H1 (cell line): Measurements from ENCODE around the gene OBI1. TPM values are rescaled to one million over a fixed set of nuclear protein-coding genes. Genes with fewer than 3 reads are reported as not detected.
A peak's percentile ranks its signal among the peaks of the same experiment; 100 is the strongest.

Experiments used
- ATF2 ChIP-seq: IDR thresholded peaks from 2 replicates; pipeline ENCODE4 v1.6.1; 2012; ENCODE audit warnings: low read length, inconsistent platforms
- CHD2 ChIP-seq: IDR thresholded peaks from 2 replicates; pipeline ENCODE4 v1.6.1; 2012; ENCODE audit warnings: low read length, improper control_type of control experiment
- EGR1 ChIP-seq: IDR thresholded peaks from 2 replicates; pipeline ENCODE4 v1.6.1; 2011; ENCODE audit warnings: low read depth, low read length, borderline replicate concordance
- GTF2F1 ChIP-seq: IDR thresholded peaks from 2 replicates; pipeline ENCODE4 v1.6.1; 2012; ENCODE audit warnings: low read depth, low read length, improper control_type of control experiment, borderline replicate concordance
- MAX ChIP-seq: IDR thresholded peaks from 2 replicates; pipeline ENCODE4 v1.6.1; 2012; ENCODE audit warnings: inconsistent platforms
- PHF8 ChIP-seq: fragments of 200-600 bp; sonication (generic); conservative IDR thresholded peaks from 2 replicates; pipeline ENCODE4 v1.7.1; 2012; ENCODE audit warnings: low read depth, mild to moderate bottlenecking, inconsistent platforms, low read length, moderate library complexity
- POLR2A ChIP-seq, 2 experiments: IDR thresholded peaks; 1 replicate in 1 of 2; 2 replicates in 1 of 2; pipeline ENCODE4 v1.6.1; 2011; ENCODE audit warnings: low read depth in 2 of 2, low read length in 2 of 2, mild to moderate bottlenecking in 2 of 2; ENCODE audit errors: control extremely low read depth in 1 of 2
- POU5F1 ChIP-seq: IDR thresholded peaks from 2 replicates; pipeline ENCODE4 v1.6.1; 2011; ENCODE audit warnings: low read depth, mild to moderate bottlenecking, low read length, moderate library complexity
- RAD21 ChIP-seq, 2 experiments: IDR thresholded peaks in 1 of 2; conservative IDR thresholded peaks in 1 of 2; 2 replicates each; pipeline ENCODE4 v1.6.1; 2011; ENCODE audit warnings: low read depth in 2 of 2, low read length in 2 of 2, improper control_type of control experiment in 1 of 2, inconsistent platforms in 1 of 2, mild to moderate bottlenecking in 1 of 2, moderate library complexity in 1 of 2
- YY1 ChIP-seq: IDR thresholded peaks from 2 replicates; pipeline ENCODE4 v1.6.1; 2011; ENCODE audit warnings: low read depth, mild to moderate bottlenecking, low read length
- polyA plus RNA-seq, 7 experiments: library from polyadenylated mRNA; depleted of rRNA in 3 of 7; stranded (reverse) in 5 of 7; unstranded in 2 of 7; fragments of >200 nt in 5 of 7; fragments of 200-250 nt in 2 of 7; gene quantifications; 1 replicate in 5 of 7; 2 replicates in 1 of 7; 4 replicates in 1 of 7; pipeline versions ENCODE4 v1.2.1 to v1.2.3, GENCODE V29; 2011 to 2013; ENCODE audit warnings: missing spikeins in 2 of 7, mixed read lengths in 2 of 7
- total RNA-seq: library from RNA; stranded (reverse); fragmentation: NEBNext Ultra II Directional; extraction: Animal tissue kit (Norgen Biotek cat#: 25700); gene quantifications from 2 replicates; pipeline ENCODE4 v1.2.1, GENCODE V29; 2021

The OBI1 gene
- total and polyA plus RNA-seq, 2 of the 8 experiments (the other 6 are each of a cell fraction or from before 2014, with no cell fraction given), result 7.1 to 14.3 TPM

GRCh38 chr13:78603240-78603957, 55.6 kb downstream of the OBI1 start, which contains the start of gene POU4F1 (continued):
- peak; percentile 95 for TF ChIP-seq CHD2
- TF ChIP-seq PHF8, result no peak
- TF ChIP-seq ATF2, result no peak
- no peak for TF ChIP-seq EGR1
- no peak for TF ChIP-seq POU5F1
- no peak for TF ChIP-seq GTF2F1
- peak; percentile 93 for TF ChIP-seq MAX
- TF ChIP-seq RAD21 (IDR thresholded peaks at IDR 0.05 in 1 of 2, conservative IDR thresholded peaks at IDR 0.05 in 1 of 2; ENCODE audit: low read depth in 2 of 2, low read length in 2 of 2), result no peak
- no peak for TF ChIP-seq POLR2A (IDR thresholded peaks at IDR 0.05; ENCODE audit: control extremely low read depth in 1 of 2, low read depth in 2 of 2, low read length in 2 of 2)
- no peak for TF ChIP-seq YY1
